Psoas muscle (tissue), 8 donors: ENCODE results near the gene USF2. TPM values are rescaled to one million over a fixed set of nuclear protein-coding genes. Genes with fewer than 3 reads are reported as not detected.

Source experiments
- ATAC-seq, 4 donors: fragments of 200-7000 bp; cut with Tn5 transposase; one replicate each; pipeline ENCODE4 v1.9.1; 2020; ENCODE audit warnings: moderate library complexity in 3 of 4, mild to moderate bottlenecking in 2 of 4
- DNase-seq, 2 donors: peaks; one replicate each; pipeline ENCODE4 v3.0.0-alpha.2; 2020
- H3K27ac ChIP-seq: fragments of 200-600 bp; one replicate; pipeline ENCODE4 v1.8.0; 2022
- H3K27me3 ChIP-seq, 3 donors: fragments of 200-600 bp in 1 of 3; one replicate each; pipeline versions ENCODE4 v1.6.1 to v1.8.0; 2013 to 2022; ENCODE audit warnings: low read length in 2 of 3, mild to moderate bottlenecking in 2 of 3, moderate library complexity in 1 of 3; ENCODE audit not compliant: insufficient read depth in 3 of 3
- H3K36me3 ChIP-seq, 2 donors: fragments of 200-600 bp in 1 of 2; one replicate each; pipeline versions ENCODE4 v1.6.1 to v1.8.0; 2013 to 2022; ENCODE audit warnings: low read depth in 1 of 2, mild to moderate bottlenecking in 1 of 2, moderate library complexity in 1 of 2; ENCODE audit not compliant: insufficient read depth in 1 of 2
- H3K4me1 ChIP-seq: fragments of 200-600 bp; one replicate; pipeline ENCODE4 v1.8.0; 2022
- H3K4me3 ChIP-seq: fragments of 200-600 bp; one replicate; pipeline ENCODE4 v1.8.0; 2022; ENCODE audit warnings: mild to moderate bottlenecking
- H3K9me3 ChIP-seq: fragments of 200-600 bp; one replicate; pipeline ENCODE4 v1.8.0; 2022
- WGBS, 3 donors: extraction: QIAGEN DNeasy Blood & Tissue Kit; methylation state at CpG; one replicate each; pipeline versions ENCODE4 v1.1.6 to v1.1.7; 2013; 5-methylcytosine and 5-hydroxymethylcytosine counted together
- intact Hi-C, 2 donors: fragments of 100-400 bp; cut with DNase I; formaldehyde crosslinking; loops; one replicate each; pipeline versions ENCODE4 v1.11.0 to v1.14.2; 2022
- polyA plus RNA-seq, 3 donors: library from polyadenylated mRNA; stranded (reverse); fragments of 200-250 nt; gene quantifications; one replicate each; pipeline ENCODE4 v1.2.3, GENCODE V29; 2013
- total RNA-seq, 4 donors: library from RNA; stranded (reverse); fragmentation: NEBNext Ultra II Directional in 2 of 4; extraction: Animal tissue kit (Norgen Biotek cat#: 25700) in 2 of 4; gene quantifications; one replicate each; pipeline versions ENCODE4 v1.2.1 to v1.2.4, GENCODE V29; 2021 to 2023
- TF ChIP-seq, protein P1 (sequence below): fragments of 200-600 bp; IDR thresholded peaks from one replicate; pipeline ENCODE4 v1.8.0; 2022; ENCODE audit warnings: antibody characterized with exemption
- donor health status: healthy with polysubstance abuse.
- donor health status: DM: no; HTN: no; CAD: no; lungs with moderate emphysema.
- donor health status: Bipolar disorder and iron deficiency.
- donor health status: healthy.
- donor health status: DM: yes; HTN: yes; CAD: no.
- donor health status: DM: no; HTN: no; CAD: no.
- donor health status: DM: no; HTN: no; CAD: no.
- donor health status: DM: yes; HTN: yes; CAD: no.

Gene USF2
- total and polyA plus RNA-seq, 7 donors: 94.4 to 196 (median 179) TPM

DNA sequence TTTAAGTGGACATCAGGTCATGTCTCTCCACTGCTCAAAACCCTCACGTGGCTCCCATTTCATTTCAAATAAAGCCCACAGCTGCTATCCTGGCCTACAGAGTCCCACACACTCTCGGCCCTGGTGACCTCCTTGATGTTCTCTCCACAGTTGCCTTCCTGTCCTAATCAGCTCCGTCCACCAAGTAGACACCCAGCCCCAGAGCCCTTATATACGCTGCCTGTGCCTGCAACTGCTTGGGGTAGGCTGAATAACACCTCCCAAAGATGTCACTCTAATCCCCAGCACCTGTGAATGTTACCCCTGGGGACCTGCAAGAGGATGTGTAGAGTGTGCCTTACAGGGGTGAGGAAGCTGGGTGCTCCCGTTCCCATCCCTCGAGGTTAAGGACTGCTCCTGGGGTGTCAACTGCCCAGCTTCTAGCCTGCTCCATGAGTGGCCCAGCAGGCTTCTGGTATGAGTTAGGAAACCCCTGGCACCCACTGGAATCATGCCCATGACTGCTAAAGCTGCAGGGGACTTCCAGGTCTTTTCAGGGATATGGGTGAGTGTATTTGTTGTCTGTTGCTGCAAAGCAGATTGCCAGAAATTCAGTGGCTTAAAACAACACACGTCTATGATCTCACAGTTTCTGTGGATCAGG is 46.3 kb upstream of the USF2 start:
- ATAC-seq (no peak), DNase-seq (no peak)
- no peaks in the 10 kb centered on the region for H3K4me1 ChIP-seq
- TF ChIP-seq, protein P1, sequence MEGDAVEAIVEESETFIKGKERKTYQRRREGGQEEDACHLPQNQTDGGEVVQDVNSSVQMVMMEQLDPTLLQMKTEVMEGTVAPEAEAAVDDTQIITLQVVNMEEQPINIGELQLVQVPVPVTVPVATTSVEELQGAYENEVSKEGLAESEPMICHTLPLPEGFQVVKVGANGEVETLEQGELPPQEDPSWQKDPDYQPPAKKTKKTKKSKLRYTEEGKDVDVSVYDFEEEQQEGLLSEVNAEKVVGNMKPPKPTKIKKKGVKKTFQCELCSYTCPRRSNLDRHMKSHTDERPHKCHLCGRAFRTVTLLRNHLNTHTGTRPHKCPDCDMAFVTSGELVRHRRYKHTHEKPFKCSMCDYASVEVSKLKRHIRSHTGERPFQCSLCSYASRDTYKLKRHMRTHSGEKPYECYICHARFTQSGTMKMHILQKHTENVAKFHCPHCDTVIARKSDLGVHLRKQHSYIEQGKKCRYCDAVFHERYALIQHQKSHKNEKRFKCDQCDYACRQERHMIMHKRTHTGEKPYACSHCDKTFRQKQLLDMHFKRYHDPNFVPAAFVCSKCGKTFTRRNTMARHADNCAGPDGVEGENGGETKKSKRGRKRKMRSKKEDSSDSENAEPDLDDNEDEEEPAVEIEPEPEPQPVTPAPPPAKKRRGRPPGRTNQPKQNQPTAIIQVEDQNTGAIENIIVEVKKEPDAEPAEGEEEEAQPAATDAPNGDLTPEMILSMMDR: no peak
- peaks cover 0 to 7% (median 0%) of the 10 kb centered on the region in 3 donors for H3K27me3 ChIP-seq
- H3K36me3 ChIP-seq: no peaks in the 10 kb centered on the region
- H3K9me3 ChIP-seq: no peaks in the 10 kb centered on the region
- H3K27ac ChIP-seq: no peak overlapping the region
- H3K4me3 ChIP-seq: no peak overlapping the region
- intact Hi-C loops: no loop called here
- 69 to 79% (median 76%) methylated on average over 7 of the region's 7 CpGs for WGBS, 3 donors

DNA sequence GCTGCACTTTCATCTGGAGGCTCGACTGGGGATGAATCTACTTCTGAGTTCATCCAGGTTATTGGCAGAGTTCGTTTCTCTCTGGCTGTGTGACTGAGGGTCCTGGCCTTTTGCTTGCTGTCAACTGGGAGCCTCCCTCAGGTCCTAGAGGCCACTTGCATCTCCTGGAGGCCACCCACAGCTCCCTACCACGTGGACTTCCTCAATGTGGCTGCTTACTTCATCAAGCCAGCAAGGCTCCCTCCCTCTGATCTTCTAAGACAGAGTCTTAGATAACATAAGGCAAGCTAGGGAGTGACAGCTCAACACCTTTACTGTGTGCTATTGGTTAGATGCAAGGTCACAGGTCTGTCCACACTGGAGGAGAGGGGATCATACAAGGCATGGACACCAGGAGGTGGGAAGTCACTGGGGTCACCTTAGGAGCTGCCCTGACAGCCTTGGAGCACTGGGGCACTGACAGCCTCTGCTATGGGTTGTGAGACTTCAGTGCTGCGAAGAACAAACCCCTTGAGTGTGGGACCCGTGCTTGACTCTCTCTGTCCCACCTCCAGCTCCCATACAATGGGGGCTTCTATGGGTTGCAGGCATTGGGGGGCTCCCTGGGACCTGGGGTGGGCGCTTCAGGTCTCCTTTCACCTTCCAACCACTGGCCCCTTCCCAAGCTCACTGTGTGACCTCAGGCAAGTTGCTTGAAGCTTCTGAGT is 45.5 kb upstream of the USF2 start:
- DNase-seq: no peak
- intact Hi-C loops: no loop called here
- Histone ChIP-seq H3K4me1 (no peaks in the 10 kb centered on the region), H3K9me3 (no peaks in the 10 kb centered on the region), H3K27ac (no peak overlapping the region), H3K36me3 (no peaks in the 10 kb centered on the region), H3K4me3 (no peak overlapping the region), H3K27me3 (peaks cover 0 to 7% (median 0%) of the 10 kb centered on the region in 3 donors)
- 47 to 54% (median 52%) methylated on average over 6 of the region's 6 CpGs for WGBS, 3 donors
- TF ChIP-seq, protein P1: no peak
- ATAC-seq: no peak

DNA sequence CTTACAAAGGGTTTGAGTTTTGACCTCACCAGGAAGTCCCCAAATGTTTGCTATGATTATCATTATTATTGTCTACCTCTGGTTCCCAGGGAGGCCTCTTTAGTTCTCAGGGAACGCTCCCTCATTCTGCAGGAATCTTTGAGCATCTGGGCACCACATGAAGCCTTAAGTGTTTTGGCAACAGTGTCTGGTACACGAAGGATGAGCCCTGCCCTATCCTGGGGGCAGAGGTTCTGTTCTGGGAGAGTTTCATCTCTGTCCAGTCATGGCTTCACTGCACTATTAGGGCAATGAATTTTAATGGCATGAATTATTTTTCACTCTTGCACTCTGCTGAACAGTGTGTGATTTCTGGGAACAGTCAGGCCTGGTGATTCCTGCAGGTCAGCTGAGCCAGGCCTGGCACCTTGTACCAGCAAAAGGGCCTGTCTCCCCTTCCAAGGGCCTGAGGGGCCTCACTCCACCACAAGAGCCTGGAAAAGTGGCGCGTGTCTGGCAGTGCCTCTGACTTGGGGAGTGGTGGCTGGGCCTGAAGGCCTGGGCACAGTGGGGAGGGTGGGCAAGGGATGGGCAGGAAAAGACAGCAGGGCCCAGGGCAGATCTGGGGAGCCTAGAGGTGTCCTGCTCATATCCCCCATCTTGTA is 44.8 kb upstream of the USF2 start:
- intact Hi-C loops: no loop called here
- no peak overlapping the region for H3K27ac ChIP-seq
- H3K27me3 ChIP-seq: peaks cover 0 to 7% (median 0%) of the 10 kb centered on the region in 3 donors
- no peak for ATAC-seq
- WGBS, 3 donors: 74 to 78% (median 74%) methylated on average over 4 of the region's 4 CpGs
- H3K9me3 ChIP-seq: no peaks in the 10 kb centered on the region
- H3K36me3 ChIP-seq: no peaks in the 10 kb centered on the region
- DNase-seq: no peak
- TF ChIP-seq, protein P1: no peak
- no peaks in the 10 kb centered on the region for H3K4me1 ChIP-seq
- no peak overlapping the region for H3K4me3 ChIP-seq

DNA sequence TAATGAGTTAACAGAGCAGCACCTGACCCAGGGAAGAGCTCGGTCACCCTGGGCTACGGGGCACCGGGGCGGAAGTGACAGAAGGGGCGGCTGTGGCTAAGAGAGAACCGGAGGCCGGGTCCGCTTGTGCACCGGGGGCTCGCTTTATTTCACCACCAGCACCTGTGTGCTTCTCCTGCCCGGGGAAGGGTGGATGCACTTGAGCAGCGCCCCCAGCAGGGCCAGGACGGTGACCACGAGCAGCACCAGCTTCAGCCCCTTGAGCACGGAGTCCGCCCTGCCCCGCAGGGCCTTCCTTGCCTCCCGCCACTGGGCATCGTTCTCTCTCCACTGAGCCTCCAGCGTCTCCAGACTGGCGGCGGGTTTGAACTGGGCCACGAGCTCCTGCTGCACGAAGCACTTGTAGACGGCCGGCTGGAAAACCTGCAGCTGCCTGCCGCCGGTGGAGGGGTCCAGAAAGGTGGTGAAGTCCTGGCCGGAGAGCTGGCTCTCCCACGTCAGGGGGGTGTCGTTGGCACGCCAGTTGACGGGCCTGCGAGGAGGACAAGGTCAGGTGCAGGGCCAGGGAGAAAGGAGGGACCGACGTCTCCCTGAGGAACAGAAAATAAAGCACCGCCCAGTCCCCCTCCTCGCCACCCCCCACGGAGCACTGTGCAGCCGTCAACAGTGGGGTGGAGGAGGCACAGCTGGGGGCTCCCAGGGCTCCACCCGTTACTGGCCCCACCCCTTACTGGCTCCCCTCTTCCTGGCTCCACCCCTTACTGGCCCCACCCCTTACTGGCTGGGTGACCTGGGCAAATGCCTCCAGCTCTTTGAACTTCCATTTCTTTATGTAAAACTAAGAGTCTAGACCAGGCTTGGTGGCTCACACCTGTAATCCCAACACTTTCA is 43.8 kb upstream of the USF2 start:
- TF ChIP-seq, protein P1: no peak
- Histone ChIP-seq H3K4me1 (no peaks in the 10 kb centered on the region), H3K27me3 (peaks cover 0 to 7% (median 0%) of the 10 kb centered on the region in 3 donors), H3K4me3 (no peak overlapping the region), H3K27ac (no peak overlapping the region), H3K36me3 (no peaks in the 10 kb centered on the region), H3K9me3 (no peaks in the 10 kb centered on the region)
- intact Hi-C loops: no loop called here
- WGBS, 3 donors: 38 to 48% (median 41%) methylated on average over 39 to 41 of the region's 41 CpGs
- ATAC-seq (no peak), DNase-seq (no peak)
